Esophagus (tissue), 2 donors: ENCODE measurements around the gene DNAJC5G. TPM values are rescaled to one million over a fixed set of nuclear protein-coding genes. Genes with fewer than 3 reads are reported as not detected.
A peak's percentile ranks its signal among the peaks of the same experiment; 100 is the strongest.
"Not testable (repeated sequence)": the region's sequence is repeated elsewhere in the genome, so short reads cannot be mapped to it uniquely, and the experiment has no call there.

Experiments used
- H3K27ac ChIP-seq, 2 donors: one replicate each; pipeline ENCODE4 v1.5.1; 2013; ENCODE audit warnings: low read depth in 2 of 2, mild to moderate bottlenecking in 2 of 2, inconsistent platforms in 1 of 2, low read length in 1 of 2, moderate library complexity in 1 of 2
- H3K27me3 ChIP-seq, 2 donors: one replicate each; pipeline ENCODE4 v1.6.1; 2013; ENCODE audit warnings: low read length in 2 of 2, control low read depth in 1 of 2, mild to moderate bottlenecking in 1 of 2; ENCODE audit not compliant: insufficient read depth in 2 of 2, control insufficient read depth in 1 of 2
- H3K36me3 ChIP-seq, 2 donors: one replicate each; pipeline ENCODE4 v1.6.1; 2013; ENCODE audit warnings: low read length in 1 of 2; ENCODE audit not compliant: control insufficient read depth in 2 of 2, insufficient read depth in 2 of 2
- H3K4me1 ChIP-seq, 2 donors: one replicate each; pipeline ENCODE4 v1.6.1; 2013; ENCODE audit warnings: low read length in 1 of 2; ENCODE audit not compliant: control insufficient read depth in 2 of 2, insufficient read depth in 2 of 2
- H3K4me3 ChIP-seq, 2 donors: one replicate each; pipeline ENCODE4 v1.5.1; 2013; ENCODE audit warnings: low read length in 2 of 2, mild to moderate bottlenecking in 2 of 2, low read depth in 1 of 2, moderate library complexity in 1 of 2
- H3K9me3 ChIP-seq, 2 donors: one replicate each; pipeline ENCODE4 v1.6.1; 2013; ENCODE audit warnings: mild to moderate bottlenecking in 2 of 2, low read depth in 1 of 2, low read length in 1 of 2, moderate library complexity in 1 of 2; ENCODE audit not compliant: control insufficient read depth in 2 of 2, insufficient read depth in 1 of 2
- WGBS, 2 donors: extraction: QIAGEN DNeasy Blood & Tissue Kit; methylation state at CpG; one replicate each; pipeline ENCODE4 v1.1.7; 2013; 5-methylcytosine and 5-hydroxymethylcytosine counted together
- polyA plus RNA-seq, 2 donors: library from polyadenylated mRNA; stranded (reverse); fragments of 200-250 nt; gene quantifications; one replicate each; pipeline ENCODE4 v1.2.3, GENCODE V29; 2013
- donor health status: healthy with polysubstance abuse.
- donor health status: Bipolar disorder and iron deficiency.

Gene DNAJC5G
- polyA plus RNA-seq, 2 donors: 0.05 to 0.14 TPM

DNA sequence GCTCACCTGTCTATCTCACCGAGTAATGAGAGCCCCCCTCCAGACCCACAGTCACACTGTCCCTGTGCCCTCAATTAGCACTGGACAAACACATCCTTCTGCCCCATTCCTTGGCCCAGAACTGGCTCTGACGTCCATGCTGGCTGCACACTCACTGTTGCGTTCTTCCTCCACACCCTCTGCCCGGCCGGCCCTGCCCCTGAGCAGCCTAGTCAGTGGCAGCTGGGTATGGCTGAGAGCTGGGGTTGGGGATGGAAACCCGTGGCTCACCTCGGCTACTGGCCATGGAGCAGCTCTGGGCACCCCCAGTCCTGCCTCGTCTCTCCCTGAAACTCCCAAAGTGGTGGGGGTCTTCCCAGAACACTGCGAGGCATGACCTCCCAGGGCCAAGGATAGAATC, 39.5 kb downstream of the DNAJC5G start:
- no peaks in the 10 kb centered on the region for H3K9me3 ChIP-seq
- H3K27me3 ChIP-seq: no peaks in the 10 kb centered on the region
- no peak overlapping the region for H3K27ac ChIP-seq
- 89 to 94% methylated on average over 9 of the region's 9 CpGs for WGBS, 2 donors
- peaks cover 0 to 6% of the 10 kb centered on the region in 2 donors for H3K36me3 ChIP-seq
- H3K4me3 ChIP-seq: no peak overlapping the region
- H3K4me1 ChIP-seq: no peaks in the 10 kb centered on the region

- Histone ChIP-seq H3K27ac (no peak overlapping the region), H3K4me1 (no peaks in the 10 kb centered on the region), H3K27me3 (no peaks in the 10 kb centered on the region), H3K9me3 (no peaks in the 10 kb centered on the region), H3K4me3 (no peak overlapping the region), H3K36me3 (peaks cover 0 to 6% of the 10 kb centered on the region in 2 donors)
- WGBS, 2 donors: 74 to 81% methylated on average over 8 of the region's 8 CpGs
Measured at GRCh38 chr2:27315122-27315521, 39.9 kb downstream of the DNAJC5G start.

GRCh38 chr2:27316655-27317412, 41.6 kb downstream of the DNAJC5G start:
- H3K4me3 ChIP-seq: no peak overlapping the region
- no peaks in the 10 kb centered on the region for H3K9me3 ChIP-seq
- no peaks in the 10 kb centered on the region for H3K27me3 ChIP-seq
- H3K36me3 ChIP-seq: peaks cover 0 to 3% of the 10 kb centered on the region in 2 donors
- WGBS, 2 donors: 70 to 82% methylated on average over 12 of the region's 12 CpGs
- peaks cover 4 to 6% of the 10 kb centered on the region in 2 donors for H3K4me1 ChIP-seq
- no peak overlapping the region for H3K27ac ChIP-seq

DNA sequence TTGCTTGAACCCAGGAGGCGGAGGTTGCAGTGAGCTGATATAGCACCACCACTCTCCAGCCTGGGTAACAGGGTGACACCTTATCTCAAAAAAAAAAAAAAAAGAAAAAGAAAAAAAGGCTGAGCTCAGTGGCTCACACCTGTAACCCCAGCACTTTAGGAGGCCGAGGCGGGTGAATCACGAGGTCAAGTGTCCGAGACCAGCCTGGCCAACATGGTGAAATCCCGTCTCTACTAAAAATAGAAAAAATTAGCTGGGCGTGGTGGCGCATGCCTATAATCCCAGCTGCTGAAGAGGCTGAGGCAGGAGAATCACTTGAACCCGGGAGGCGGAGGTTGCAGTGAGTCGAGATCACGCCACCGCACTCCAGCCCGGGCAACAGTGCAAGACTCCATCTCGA, 44.6 kb downstream of the DNAJC5G start:
- H3K9me3 ChIP-seq, H3K4me3 ChIP-seq, H3K27ac ChIP-seq, H3K36me3 ChIP-seq, H3K4me1 ChIP-seq, H3K27me3 ChIP-seq: not testable (repeated sequence)
- 95 to 97% methylated on average over 15 of the region's 15 CpGs for WGBS, 2 donors

DNA sequence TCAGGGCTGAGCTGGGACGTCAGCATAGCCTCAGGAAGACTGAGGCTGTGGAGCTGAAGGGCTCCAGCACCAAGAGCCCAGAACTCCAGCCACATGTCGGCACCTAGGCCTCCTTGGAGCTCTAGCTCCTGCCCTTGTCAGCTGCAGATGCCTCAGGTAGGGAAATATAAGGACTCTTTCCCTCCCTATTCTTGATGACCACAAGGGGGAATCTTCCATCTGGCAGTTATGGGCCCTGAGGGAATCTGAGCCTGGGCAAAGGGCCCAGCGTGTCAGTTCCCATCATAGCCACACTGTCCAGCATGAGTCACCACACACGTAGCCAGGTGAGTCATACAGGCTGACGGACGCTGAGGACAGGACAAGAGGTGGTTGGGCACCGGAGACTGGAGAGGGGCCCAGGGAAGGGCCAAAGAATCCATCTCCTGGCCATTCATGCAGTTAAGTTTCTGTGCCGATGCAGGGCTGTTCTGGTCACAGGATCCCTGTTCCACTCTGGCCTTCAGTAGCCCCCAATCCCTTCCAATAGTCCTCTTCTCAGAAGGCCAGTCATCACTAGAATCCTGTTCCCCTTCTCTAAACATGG, 45.8 kb downstream of the DNAJC5G start:
- no peak overlapping the region for H3K4me3 ChIP-seq
- WGBS, 2 donors: 41 to 49% methylated on average over 8 of the region's 8 CpGs

DNA sequence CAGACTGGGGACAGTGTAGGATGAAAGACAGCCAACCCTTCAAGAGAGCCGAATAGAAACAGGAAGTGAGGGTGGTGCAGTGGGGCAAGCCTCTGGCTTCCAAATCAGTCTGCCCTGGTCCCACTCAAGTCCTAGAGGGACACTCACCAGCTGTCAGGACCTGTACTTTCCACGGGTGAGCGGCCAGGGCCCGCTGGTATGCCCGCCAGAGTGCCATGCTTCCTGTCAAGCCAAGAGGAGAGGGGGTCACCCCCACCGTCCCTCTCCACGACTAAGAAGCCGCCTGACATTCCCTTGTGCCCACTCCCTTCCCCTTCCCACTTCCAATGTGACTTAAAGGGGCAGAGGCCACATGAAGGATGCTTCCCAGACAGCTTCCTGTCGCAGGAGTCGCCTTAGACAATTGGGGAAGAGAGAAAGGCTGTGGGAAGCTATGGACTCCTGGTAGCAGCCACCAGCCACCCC, 47.1 kb downstream of the DNAJC5G start:
- 1 to 2% methylated on average over 9 to 10 of the region's 10 CpGs for WGBS, 2 donors
- Histone ChIP-seq H3K36me3 (peaks cover 7 to 11% of the 10 kb centered on the region in 2 donors), H3K4me3 (peak overlapping the region; percentile 70 to 96), H3K9me3 (no peaks in the 10 kb centered on the region), H3K27me3 (no peaks in the 10 kb centered on the region), H3K4me1 (peaks cover 6 to 10% of the 10 kb centered on the region in 2 donors), H3K27ac (peak overlapping the region; percentile 83 to 93)

More for the DNA sequence above, 45.8 kb downstream of the DNAJC5G start:
- H3K27me3 ChIP-seq: no peaks in the 10 kb centered on the region
- H3K4me1 ChIP-seq: peaks cover 6 to 10% of the 10 kb centered on the region in 2 donors
- no peaks in the 10 kb centered on the region for H3K36me3 ChIP-seq
- H3K9me3 ChIP-seq: no peaks in the 10 kb centered on the region
- no peak overlapping the region for H3K27ac ChIP-seq

DNA sequence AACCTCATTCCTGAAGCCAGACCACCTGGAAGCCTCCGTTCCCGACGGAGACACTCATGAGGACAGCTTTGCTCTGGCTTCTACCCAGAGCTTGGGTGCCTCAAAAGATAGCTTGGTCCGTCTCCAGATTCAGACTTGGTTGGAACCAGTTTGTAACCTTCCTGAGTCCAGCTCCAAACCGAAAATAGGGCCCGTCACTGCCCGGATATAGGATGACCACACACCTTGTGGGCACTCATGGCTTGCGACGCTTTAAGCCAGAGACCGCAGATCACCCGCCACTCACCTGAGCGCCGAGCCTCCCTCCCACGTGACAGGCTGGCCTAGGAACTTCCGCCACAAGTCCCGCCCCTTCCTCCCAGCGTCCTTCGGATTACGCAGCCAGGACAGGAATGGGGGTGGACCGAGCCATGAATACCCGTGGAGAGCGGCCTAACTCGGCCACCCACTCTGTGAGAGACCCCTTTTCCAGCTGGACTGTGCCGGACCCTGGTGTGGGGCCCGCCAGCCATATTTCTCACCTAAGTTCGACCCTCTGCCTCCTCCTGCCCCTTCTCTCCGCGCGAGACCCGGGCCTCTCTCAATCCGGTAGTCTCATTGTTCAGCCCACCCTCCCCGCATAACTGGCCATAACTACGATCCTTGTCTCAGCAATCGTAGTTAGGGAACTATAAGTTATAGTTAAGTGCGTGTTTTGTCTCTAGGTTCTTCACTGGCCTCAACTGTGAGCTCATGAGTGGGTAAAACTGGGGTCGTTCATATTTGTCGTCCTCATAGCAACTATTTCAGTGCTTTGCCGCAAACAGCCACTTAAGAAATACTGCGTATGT, 47.7 kb downstream of the DNAJC5G start, which contains the start of gene MPV17:
Gene MPV17, minus strand, starts transcription at position 332 of the 830 bp plus-strand sequence. CDS start 580 bp downstream, outside the sequence.
- Histone ChIP-seq H3K36me3 (peaks cover 9 to 12% of the 10 kb centered on the region in 2 donors), H3K4me1 (peaks cover 6 to 10% of the 10 kb centered on the region in 2 donors), H3K27me3 (no peaks in the 10 kb centered on the region), H3K27ac (peak within 1 kb of the TSS; percentile 83 to 93), H3K9me3 (no peaks in the 10 kb centered on the region), H3K4me3 (peak within 1 kb of the TSS; percentile 70 to 96)
- WGBS, 2 donors: 0 to 1% methylated on average over 38 to 39 of the region's 39 CpGs

DNA sequence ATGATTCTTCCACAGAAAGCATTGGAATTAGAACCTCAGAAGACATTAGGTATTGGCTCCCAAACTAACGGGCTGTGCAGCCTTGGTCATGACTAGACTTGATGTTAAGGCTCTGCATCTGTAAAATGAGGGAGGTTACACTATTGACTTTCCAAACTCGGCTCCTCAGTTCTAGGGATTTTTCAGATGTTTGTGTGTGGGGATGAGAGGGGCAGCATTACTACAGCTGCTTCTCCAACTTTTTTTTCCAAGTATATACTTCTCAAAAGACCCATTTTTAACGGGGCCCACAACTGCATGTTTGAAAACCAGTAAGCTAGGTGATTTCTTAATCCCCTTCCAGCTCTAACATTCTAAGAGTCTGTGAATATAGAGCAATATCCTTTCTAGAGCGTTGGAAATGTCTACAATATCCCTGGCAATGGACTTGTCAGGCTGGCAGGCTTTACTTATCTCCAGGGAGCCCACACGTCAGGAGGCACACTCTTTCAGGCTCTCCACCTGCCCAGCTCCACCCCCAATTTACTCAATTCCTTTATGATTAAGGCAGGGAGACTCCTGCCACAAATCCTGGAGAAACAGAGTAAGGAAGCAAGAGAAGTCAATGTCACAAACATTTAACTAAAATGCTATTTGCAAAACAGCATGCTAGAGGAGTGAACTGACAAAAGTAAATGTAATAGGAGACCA, 48.5 kb downstream of the DNAJC5G start:
- 17% methylated on average over 5 of the region's 5 CpGs for WGBS, 2 donors
- Histone ChIP-seq H3K27me3 (no peaks in the 10 kb centered on the region), H3K4me3 (peak overlapping the region; percentile 70 to 96), H3K9me3 (no peaks in the 10 kb centered on the region), H3K4me1 (peaks cover 6 to 10% of the 10 kb centered on the region in 2 donors), H3K36me3 (peaks cover 16 to 17% of the 10 kb centered on the region in 2 donors), H3K27ac (peak overlapping the region in 1 of 2 donors; percentile 93)

DNA sequence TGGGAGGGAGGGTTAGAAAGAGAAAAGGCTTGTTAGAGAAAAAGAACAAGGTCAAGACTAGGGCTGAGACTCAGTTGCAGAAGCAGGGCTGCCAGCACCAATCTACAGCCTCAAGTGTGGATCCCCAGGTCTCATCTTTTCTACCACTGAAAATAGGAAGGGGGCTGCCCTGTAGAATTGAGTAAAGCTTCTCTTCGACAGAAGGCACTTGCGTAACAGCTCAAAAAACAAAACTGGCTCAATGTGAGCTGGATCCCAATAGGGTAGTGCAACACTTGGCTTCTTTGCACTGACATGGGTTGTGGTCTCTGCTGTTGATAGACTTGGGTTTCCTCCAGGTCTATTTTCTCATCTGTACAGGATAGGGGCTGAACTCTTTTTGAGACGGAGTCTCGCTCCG, 49.5 kb downstream of the DNAJC5G start:
- WGBS, 2 donors: 92 to 96% methylated on average over 5 of the region's 5 CpGs
- Histone ChIP-seq H3K4me1 (peaks cover 6 to 10% of the 10 kb centered on the region in 2 donors), H3K27ac (no peak overlapping the region), H3K9me3 (no peaks in the 10 kb centered on the region), H3K36me3 (peaks cover 22 to 23% of the 10 kb centered on the region in 2 donors), H3K27me3 (no peaks in the 10 kb centered on the region), H3K4me3 (no peak overlapping the region)
